Ishikawa (cell line): ENCODE data around the gene DPYSL5.

Source experiments
- CEBPB ChIP-seq: IDR thresholded peaks from 2 replicates; pipeline ENCODE4 v1.6.1; 2012
- CREB1 ChIP-seq: IDR thresholded peaks from 2 replicates; pipeline ENCODE4 v1.6.1; 2012; ENCODE audit warnings: low read depth
- EGR1 ChIP-seq: IDR thresholded peaks from 2 replicates; pipeline ENCODE4 v1.6.1; 2012
- EP300 ChIP-seq: IDR thresholded peaks from 2 replicates; pipeline ENCODE4 v1.6.1; 2012; ENCODE audit warnings: borderline replicate concordance
- FOXM1 ChIP-seq: IDR thresholded peaks from 2 replicates; pipeline ENCODE4 v1.6.1; 2012; ENCODE audit warnings: low read depth, borderline replicate concordance
- MAX ChIP-seq: IDR thresholded peaks from 2 replicates; pipeline ENCODE4 v1.6.1; 2012
- RAD21 ChIP-seq: IDR thresholded peaks from 2 replicates; pipeline ENCODE4 v1.6.1; 2012; ENCODE audit warnings: low read depth
- REST ChIP-seq: IDR thresholded peaks from 2 replicates; pipeline ENCODE4 v1.6.1; 2012; ENCODE audit warnings: low read depth, mild to moderate bottlenecking
- TAF1 ChIP-seq: IDR thresholded peaks from 2 replicates; pipeline ENCODE4 v1.6.1; 2012; ENCODE audit warnings: low read depth, mild to moderate bottlenecking
- TCF12 ChIP-seq: IDR thresholded peaks from 2 replicates; pipeline ENCODE4 v1.6.1; 2012; ENCODE audit warnings: low read depth
- YY1 ChIP-seq: IDR thresholded peaks from 2 replicates; pipeline ENCODE4 v1.6.1; 2012; ENCODE audit warnings: low read depth
- ZBTB7A ChIP-seq: IDR thresholded peaks from 2 replicates; pipeline ENCODE4 v1.6.1; 2012; ENCODE audit warnings: low read depth

GRCh38 chr2:26890341-26891000 is 42.5 kb downstream of the DPYSL5 start:
- TF ChIP-seq FOXM1, result no peak
- no peak for TF ChIP-seq MAX
- TF ChIP-seq EP300, result no peak
- TF ChIP-seq YY1, result no peak
- no peak for TF ChIP-seq CEBPB
- TF ChIP-seq TCF12, result no peak
- no peak for TF ChIP-seq TAF1
- TF ChIP-seq RAD21, result no peak
- TF ChIP-seq ZBTB7A, result no peak
- TF ChIP-seq CREB1, result no peak
- no peak for TF ChIP-seq REST
- TF ChIP-seq EGR1, result no peak
